ENCODE results near the gene TSHZ1. TPM values are rescaled to one million over a fixed set of nuclear protein-coding genes. Genes with fewer than 3 reads are reported as not detected.

The TSHZ1 gene
- total and polyA plus RNA-seq, 4 donors, result 4.2 to 6.6 (median 5.6) TPM

GRCh38 chr18:75219745-75220375 is 9.3 kb downstream of the TSHZ1 start:
- TF ChIP-seq FOXA1 (IDR thresholded peaks at IDR 0.05) (no peak), HNF4A (conservative IDR thresholded peaks at IDR 0.05) (peak; percentile 70 to 80), CTCF (IDR thresholded peaks at IDR 0.05; ENCODE audit: low read depth, low read length, missing input control) (no peak), REST (IDR thresholded peaks at IDR 0.05) (peak; percentile 30), YY1 (IDR thresholded peaks at IDR 0.05) (peak; percentile 43), SP1 (IDR thresholded peaks at IDR 0.05) (peak; percentile 13), ZBTB33 (IDR thresholded peaks at IDR 0.05) (no peak), MAX (IDR thresholded peaks at IDR 0.05) (no peak), NR2F2 (IDR thresholded peaks at IDR 0.05) (no peak), JUND (IDR thresholded peaks at IDR 0.05) (peak in 1 of 2 donors; percentile 13), FOXA2 (IDR thresholded peaks at IDR 0.05) (no peak), EGR1 (IDR thresholded peaks at IDR 0.05; ENCODE audit: low read depth in 2 of 2) (no peak), ATF3 (IDR thresholded peaks at IDR 0.05) (no peak), HNF4G (IDR thresholded peaks at IDR 0.05) (no peak), GABPA (IDR thresholded peaks at IDR 0.05 in 1 of 2, conservative IDR thresholded peaks at IDR 0.05 in 1 of 2) (no peak), RAD21 (IDR thresholded peaks at IDR 0.05) (no peak), TAF1 (conservative IDR thresholded peaks at IDR 0.05) (no peak), RXRA (IDR thresholded peaks at IDR 0.05) (peak in 1 of 2 donors; percentile 12)
- Histone ChIP-seq H3K27me3 (ENCODE audit: control insufficient read depth in 4 of 4, insufficient read depth in 4 of 4, low read length in 3 of 4) (no peaks in the 10 kb centered on the region), H3K36me3 (ENCODE audit: control insufficient read depth in 4 of 4, insufficient read depth in 3 of 4, low read depth in 1 of 4, low read length in 3 of 4) (no peaks in the 10 kb centered on the region), H3K4me3 (ENCODE audit: low read depth in 1 of 3, low read length in 3 of 3) (no peak overlapping the region), H3K4me1 (ENCODE audit: control insufficient read depth in 4 of 4, insufficient read depth in 4 of 4, low read length in 3 of 4) (peaks cover 9 to 48% (median 39%) of the 10 kb centered on the region in 4 donors), H3K9me3 (ENCODE audit: control insufficient read depth in 4 of 4, low read length in 3 of 4) (no peaks in the 10 kb centered on the region), H3K9ac (ENCODE audit: low read depth in 1 of 2, low read length in 2 of 2) (peak overlapping the region in 1 of 2 donors; percentile 36), H3K27ac (ENCODE audit: low read depth in 1 of 2, low read length in 2 of 2) (peak overlapping the region; percentile 71 to 78)
- WGBS, result 40% methylated on average over 11 of the region's 11 CpGs
- DNase-seq (ENCODE audit: low spot score), result no peak
